Lower lobe of right lung (tissue), 2 donors: Measurements from ENCODE around the gene DNAH1. TPM values are rescaled to one million over a fixed set of nuclear protein-coding genes. Genes with fewer than 3 reads are reported as not detected.

Experiments used
- ATAC-seq, 2 donors: fragments of 200-7000 bp; cut with Tn5 transposase; one replicate each; pipeline ENCODE4 v1.9.1; 2020 to 2022; ENCODE audit warnings: mild to moderate bottlenecking in 2 of 2, moderate library complexity in 2 of 2
- DNase-seq: peaks from one replicate; pipeline ENCODE4 v3.0.0-alpha.2; 2020
- H3K27ac ChIP-seq: fragments of 200-600 bp; one replicate; pipeline ENCODE4 v1.8.0; 2022
- H3K27me3 ChIP-seq: fragments of 200-600 bp; one replicate; pipeline ENCODE4 v1.8.0; 2022; ENCODE audit warnings: low read depth
- H3K36me3 ChIP-seq: fragments of 200-600 bp; one replicate; pipeline ENCODE4 v1.8.0; 2022; ENCODE audit warnings: mild to moderate bottlenecking
- H3K4me1 ChIP-seq: fragments of 200-600 bp; one replicate; pipeline ENCODE4 v1.8.0; 2022
- H3K4me3 ChIP-seq: fragments of 200-600 bp; one replicate; pipeline ENCODE4 v1.8.0; 2022; ENCODE audit warnings: mild to moderate bottlenecking
- H3K9me3 ChIP-seq: fragments of 200-600 bp; one replicate; pipeline ENCODE4 v1.8.0; 2022
- CTCF ChIP-seq: fragments of 200-600 bp; IDR thresholded peaks from one replicate; pipeline ENCODE4 v1.8.0; 2022; ENCODE audit warnings: antibody characterized with exemption, mild to moderate bottlenecking
- intact Hi-C: fragments of 100-400 bp; cut with DNase I; formaldehyde crosslinking; loops from one replicate; pipeline ENCODE4 v1.11.0; 2022
- total RNA-seq: library from RNA; stranded (reverse); fragmentation: NEBNext Ultra II Directional; extraction: Animal tissue kit (Norgen Biotek cat#: 25700); gene quantifications from one replicate; pipeline ENCODE4 v1.2.1, GENCODE V29; 2021
- donor health status: DM: no; HTN: yes; CAD: no; lungs with severe emphysema.

The DNAH1 gene
- total RNA-seq, 1 donor from 2014 or later = 16.4 TPM

- ATAC-seq (no peak), DNase-seq (peak; percentile 24)
- H3K9me3 ChIP-seq = no peaks in the 10 kb centered on the region
- H3K4me3 ChIP-seq = no peak overlapping the region
- peaks cover 45% of the 10 kb centered on the region for H3K36me3 ChIP-seq
- TF ChIP-seq CTCF = no peak
- intact Hi-C loops = no loop called here
- no peaks in the 10 kb centered on the region for H3K27me3 ChIP-seq
- H3K27ac ChIP-seq = no peak overlapping the region
- no peaks in the 10 kb centered on the region for H3K4me1 ChIP-seq
Observed at GRCh38 chr3:52393959-52394670, 78.0 kb downstream of the DNAH1 start.

- Histone ChIP-seq H3K9me3 (no peaks in the 10 kb centered on the region), H3K36me3 (peaks cover 52% of the 10 kb centered on the region), H3K4me3 (no peak overlapping the region), H3K27me3 (no peaks in the 10 kb centered on the region), H3K4me1 (no peaks in the 10 kb centered on the region), H3K27ac (no peak overlapping the region)
- intact Hi-C loops = no loop called here
- ATAC-seq (no peak), DNase-seq (peak; percentile 29)
- TF ChIP-seq CTCF = no peak
Observed at GRCh38 chr3:52394751-52395502, 78.8 kb downstream of the DNAH1 start.

GRCh38 chr3:52395503-52395865, 79.4 kb downstream of the DNAH1 start:
- H3K4me1 ChIP-seq = no peaks in the 10 kb centered on the region
- peaks cover 55% of the 10 kb centered on the region for H3K36me3 ChIP-seq
- no peak overlapping the region for H3K27ac ChIP-seq
- ATAC-seq (no peak), DNase-seq (peak; percentile 37)
- H3K4me3 ChIP-seq = no peak overlapping the region
- no peaks in the 10 kb centered on the region for H3K27me3 ChIP-seq
- no peaks in the 10 kb centered on the region for H3K9me3 ChIP-seq
- TF ChIP-seq CTCF = no peak
- intact Hi-C loops = no loop called here

GRCh38 chr3:52396011-52396906, 80.1 kb downstream of the DNAH1 start:
- no peak for ATAC-seq
- TF ChIP-seq CTCF = no peak
- Histone ChIP-seq H3K9me3 (no peaks in the 10 kb centered on the region), H3K27ac (no peak overlapping the region), H3K4me1 (no peaks in the 10 kb centered on the region), H3K36me3 (peaks cover 63% of the 10 kb centered on the region), H3K4me3 (no peak overlapping the region), H3K27me3 (no peaks in the 10 kb centered on the region)
- peak; percentile 27 for DNase-seq
- intact Hi-C loops = no loop called here

GRCh38 chr3:52396907-52397591, 80.9 kb downstream of the DNAH1 start:
- DNase-seq = peak; percentile 36
- H3K4me1 ChIP-seq = no peaks in the 10 kb centered on the region

More at GRCh38 chr3:52396907-52397591, 80.9 kb downstream of the DNAH1 start:
- Histone ChIP-seq H3K36me3 (peaks cover 65% of the 10 kb centered on the region), H3K4me3 (no peak overlapping the region), H3K27me3 (no peaks in the 10 kb centered on the region), H3K27ac (no peak overlapping the region), H3K9me3 (no peaks in the 10 kb centered on the region)
- intact Hi-C loops = no loop called here
- no peak for TF ChIP-seq CTCF
- ATAC-seq = no peak
